ENCODE measurements around the gene ICAM1. TPM values are rescaled to one million over a fixed set of nuclear protein-coding genes. Genes with fewer than 3 reads are reported as not detected.
A peak's percentile ranks its signal among the peaks of the same experiment; 100 is the strongest.

The ICAM1 gene
- total and polyA plus RNA-seq, 2 of the 13 experiments (the other 11 are each of a cell fraction or from before 2014, with no cell fraction given) = 37.9 to 98.4 TPM

- TF ChIP-seq, protein P1, sequence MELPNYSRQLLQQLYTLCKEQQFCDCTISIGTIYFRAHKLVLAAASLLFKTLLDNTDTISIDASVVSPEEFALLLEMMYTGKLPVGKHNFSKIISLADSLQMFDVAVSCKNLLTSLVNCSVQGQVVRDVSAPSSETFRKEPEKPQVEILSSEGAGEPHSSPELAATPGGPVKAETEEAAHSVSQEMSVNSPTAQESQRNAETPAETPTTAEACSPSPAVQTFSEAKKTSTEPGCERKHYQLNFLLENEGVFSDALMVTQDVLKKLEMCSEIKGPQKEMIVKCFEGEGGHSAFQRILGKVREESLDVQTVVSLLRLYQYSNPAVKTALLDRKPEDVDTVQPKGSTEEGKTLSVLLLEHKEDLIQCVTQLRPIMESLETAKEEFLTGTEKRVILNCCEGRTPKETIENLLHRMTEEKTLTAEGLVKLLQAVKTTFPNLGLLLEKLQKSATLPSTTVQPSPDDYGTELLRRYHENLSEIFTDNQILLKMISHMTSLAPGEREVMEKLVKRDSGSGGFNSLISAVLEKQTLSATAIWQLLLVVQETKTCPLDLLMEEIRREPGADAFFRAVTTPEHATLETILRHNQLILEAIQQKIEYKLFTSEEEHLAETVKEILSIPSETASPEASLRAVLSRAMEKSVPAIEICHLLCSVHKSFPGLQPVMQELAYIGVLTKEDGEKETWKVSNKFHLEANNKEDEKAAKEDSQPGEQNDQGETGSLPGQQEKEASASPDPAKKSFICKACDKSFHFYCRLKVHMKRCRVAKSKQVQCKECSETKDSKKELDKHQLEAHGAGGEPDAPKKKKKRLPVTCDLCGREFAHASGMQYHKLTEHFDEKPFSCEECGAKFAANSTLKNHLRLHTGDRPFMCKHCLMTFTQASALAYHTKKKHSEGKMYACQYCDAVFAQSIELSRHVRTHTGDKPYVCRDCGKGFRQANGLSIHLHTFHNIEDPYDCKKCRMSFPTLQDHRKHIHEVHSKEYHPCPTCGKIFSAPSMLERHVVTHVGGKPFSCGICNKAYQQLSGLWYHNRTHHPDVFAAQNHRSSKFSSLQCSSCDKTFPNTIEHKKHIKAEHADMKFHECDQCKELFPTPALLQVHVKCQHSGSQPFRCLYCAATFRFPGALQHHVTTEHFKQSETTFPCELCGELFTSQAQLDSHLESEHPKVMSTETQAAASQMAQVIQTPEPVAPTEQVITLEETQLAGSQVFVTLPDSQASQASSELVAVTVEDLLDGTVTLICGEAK (IDR thresholded peaks at IDR 0.05) = no peak
- TF ChIP-seq, protein P1 (CRISPR knock-in tag; IDR thresholded peaks at IDR 0.05) = no peak
- TF ChIP-seq ETV5 (CRISPR knock-in tag; IDR thresholded peaks at IDR 0.05; ENCODE audit: borderline replicate concordance) (no peak), CEBPG (CRISPR knock-in tag; IDR thresholded peaks at IDR 0.05) (no peak), ZSCAN9 (CRISPR knock-in tag; IDR thresholded peaks at IDR 0.05; ENCODE audit: borderline replicate concordance) (no peak), ZNF687 (CRISPR knock-in tag; IDR thresholded peaks at IDR 0.05) (peak; percentile 94), PRDM15 (CRISPR knock-in tag; IDR thresholded peaks at IDR 0.05) (no peak), BRF2 (CRISPR knock-in tag; IDR thresholded peaks at IDR 0.05) (no peak), ELF3 (CRISPR knock-in tag; IDR thresholded peaks at IDR 0.05) (no peak), TRIM24 (CRISPR knock-in tag; IDR thresholded peaks at IDR 0.05) (no peak), SNRNP70 (IDR thresholded peaks at IDR 0.05; ENCODE audit: low read depth, low read length) (no peak)
These were observed 18.4 kb downstream of the ICAM1 start (continued) for GRCh38 chr19:10289167-10289835.

Measured in HepG2 (cell line).